PC-9 (cell line): ENCODE results near the gene RYR3.

Experiments
- CTCF ChIP-seq: fragments of 200-600 bp; sonication (generic); conservative IDR thresholded peaks from 2 replicates; pipeline ENCODE4 v1.6.1; 2017; ENCODE audit warnings: mixed run types, antibody characterized with exemption, mild to moderate bottlenecking, moderate library complexity
- EZH2 ChIP-seq: fragments of 200-600 bp; sonication (generic); IDR thresholded peaks from 2 replicates; pipeline ENCODE4 v1.8.0; 2017; ENCODE audit warnings: antibody characterized with exemption, low read depth

- TF ChIP-seq CTCF = no peak
- no peak for TF ChIP-seq EZH2
Measured at GRCh38 chr15:33517944-33518343, 207.2 kb downstream of the RYR3 start.
